Testis (tissue), 3 donors: ENCODE data around the gene FRAS1. TPM values are rescaled to one million over a fixed set of nuclear protein-coding genes. Genes with fewer than 3 reads are reported as not detected.

Experiments used
- DNase-seq: peaks from one replicate; pipeline ENCODE4 v3.0.0-alpha.2; 2019
- H3K27ac ChIP-seq, 2 donors: fragments of 200-600 bp; sonication (generic); one replicate each; pipeline ENCODE4 v1.5.1; 2019
- H3K27me3 ChIP-seq: fragments of 200-600 bp; sonication (generic); one replicate; pipeline ENCODE4 v1.5.1; 2019
- H3K36me3 ChIP-seq: fragments of 200-600 bp; sonication (generic); one replicate; pipeline ENCODE4 v1.5.1; 2017; ENCODE audit warnings: low read depth; ENCODE audit errors: missing control alignments
- H3K4me1 ChIP-seq: fragments of 200-600 bp; sonication (generic); one replicate; pipeline ENCODE4 v1.5.1; 2019
- H3K4me3 ChIP-seq, 2 donors: fragments of 200-600 bp; sonication (generic); one replicate each; pipeline ENCODE4 v1.5.1; 2017 to 2019
- H3K9me3 ChIP-seq: fragments of 200-600 bp; sonication (generic); one replicate; pipeline ENCODE4 v1.5.1; 2017
- CTCF ChIP-seq, 3 experiments: fragments of 450-650 bp in 2 of 3; fragments of 200-600 bp in 1 of 3; sonication (generic) in 1 of 3; IDR thresholded peaks; one replicate each; pipeline ENCODE4 v1.5.1; 2016 to 2019; ENCODE audit warnings: antibody characterized with exemption in 3 of 3, mild to moderate bottlenecking in 2 of 3, moderate library complexity in 1 of 3
- POLR2A ChIP-seq: fragments of 450-650 bp; IDR thresholded peaks from one replicate; pipeline ENCODE4 v1.6.1; 2017; ENCODE audit warnings: antibody characterized with exemption, mild to moderate bottlenecking, moderate library complexity
- WGBS, 2 donors: methylation state at CpG; one replicate each; pipeline ENCODE4 v1.1.5; 2018; 5-methylcytosine and 5-hydroxymethylcytosine counted together
- intact Hi-C: fragments of 100-400 bp; cut with DNase I; formaldehyde crosslinking; loops from one replicate; pipeline ENCODE4 v1.15.1; 2023; ENCODE audit warnings: low total_unique reads
- polyA plus RNA-seq: library from polyadenylated mRNA; stranded (reverse); fragments of 350-450 nt; fragmentation: Illumina TruSeq; extraction: RNeasy Lipid Tissue Mini Kit (QIAGEN cat#74804); gene quantifications from one replicate; pipeline ENCODE4 v1.2.3, GENCODE V29; 2014; ENCODE audit warnings: low read depth, low replicate concordance; ENCODE audit not compliant: insufficient read depth
- total RNA-seq, 2 donors: library from RNA; depleted of rRNA; stranded (reverse); fragments of >200 nt; gene quantifications; one replicate each; pipeline ENCODE4 v1.2.3, GENCODE V29; 2016

The FRAS1 gene
- total and polyA plus RNA-seq, 3 donors from 2014 or later = 2.2 to 3.7 (median 3.5) TPM

- TF ChIP-seq POLR2A = no peak
- Histone ChIP-seq H3K27ac (no peak overlapping the region), H3K27me3 (no peaks in the 10 kb centered on the region), H3K9me3 (no peaks in the 10 kb centered on the region), H3K4me3 (no peak overlapping the region), H3K36me3 (no peaks in the 10 kb centered on the region), H3K4me1 (no peaks in the 10 kb centered on the region)
- DNase-seq = no peak
- 53 to 63% methylated on average over 6 of the region's 6 CpGs for WGBS, 2 donors
- intact Hi-C loops = no loop called here
Observed at GRCh38 chr4:78155616-78156105, 98.5 kb downstream of the FRAS1 start.

DNA sequence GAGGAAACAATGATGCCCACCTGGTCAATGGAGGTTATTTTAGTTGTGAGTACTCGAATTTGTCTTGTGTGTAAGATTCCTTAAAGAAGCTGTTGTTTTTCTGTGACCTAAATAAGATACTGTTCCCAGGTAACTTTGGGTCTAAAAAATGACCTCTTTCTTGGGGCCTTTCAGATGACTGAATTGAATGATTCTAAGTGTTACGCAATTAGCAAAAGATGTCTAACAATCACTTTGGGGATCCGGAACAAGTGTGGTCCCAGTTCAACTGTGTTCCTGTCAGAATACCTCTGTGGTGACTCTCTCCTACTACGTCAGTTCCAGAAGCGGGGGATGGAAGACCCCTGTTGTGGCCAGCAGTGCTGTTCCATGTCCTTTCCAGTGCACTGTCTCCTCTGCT, 99.4 kb downstream of the FRAS1 start:
- WGBS, 2 donors = 89 to 95% methylated on average over 5 of the region's 5 CpGs
- DNase-seq = no peak
- intact Hi-C loops = no loop called here
- no peak overlapping the region for H3K4me3 ChIP-seq
- no peaks in the 10 kb centered on the region for H3K9me3 ChIP-seq
- H3K36me3 ChIP-seq = no peaks in the 10 kb centered on the region
- TF ChIP-seq POLR2A (no peak), CTCF (IDR thresholded peaks at IDR 0.05) (no peak)
- no peaks in the 10 kb centered on the region for H3K27me3 ChIP-seq
- no peaks in the 10 kb centered on the region for H3K4me1 ChIP-seq
- H3K27ac ChIP-seq = no peak overlapping the region

GRCh38 chr4:78162342-78162741, 105.2 kb downstream of the FRAS1 start:
- H3K4me3 ChIP-seq = no peak overlapping the region
- intact Hi-C loops = no loop called here
- no peak for DNase-seq
- H3K27me3 ChIP-seq = no peaks in the 10 kb centered on the region
- TF ChIP-seq CTCF (IDR thresholded peaks at IDR 0.05) (no peak), POLR2A (no peak)
- H3K27ac ChIP-seq = no peak overlapping the region
- H3K9me3 ChIP-seq = no peaks in the 10 kb centered on the region
- 56 to 58% methylated on average over 3 of the region's 3 CpGs for WGBS, 2 donors
- no peaks in the 10 kb centered on the region for H3K36me3 ChIP-seq
- no peaks in the 10 kb centered on the region for H3K4me1 ChIP-seq

GRCh38 chr4:78162821-78163220, 105.7 kb downstream of the FRAS1 start:
- Histone ChIP-seq H3K36me3 (no peaks in the 10 kb centered on the region), H3K4me3 (no peak overlapping the region), H3K27ac (no peak overlapping the region), H3K9me3 (no peaks in the 10 kb centered on the region), H3K4me1 (no peaks in the 10 kb centered on the region), H3K27me3 (no peaks in the 10 kb centered on the region)
- 71 to 75% methylated on average over 3 of the region's 3 CpGs for WGBS, 2 donors
- no peak for TF ChIP-seq POLR2A
- no peak for TF ChIP-seq CTCF (IDR thresholded peaks at IDR 0.05)
- no peak for DNase-seq
- intact Hi-C loops = no loop called here

DNA sequence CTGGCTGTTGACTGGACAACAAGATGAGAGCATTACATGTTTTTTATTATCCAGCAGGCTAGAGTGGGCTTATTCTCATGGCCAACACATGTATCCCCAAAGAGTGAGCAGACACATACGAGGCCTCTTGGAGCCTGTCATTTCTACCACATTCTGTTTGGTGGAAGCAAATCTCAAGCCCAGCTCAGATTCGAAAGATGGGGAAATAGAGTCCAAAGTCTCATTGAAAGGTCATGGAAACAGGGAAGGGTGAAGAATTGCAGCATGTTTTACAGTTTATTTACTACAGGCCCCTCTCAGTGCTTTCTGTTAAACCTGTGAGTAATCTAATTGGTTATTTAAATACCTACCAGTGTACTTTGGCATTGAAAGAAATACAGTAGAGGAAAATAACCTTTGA, 108.6 kb downstream of the FRAS1 start:
- 89 to 91% methylated on average over 2 of the region's 2 CpGs for WGBS, 2 donors
- no peaks in the 10 kb centered on the region for H3K4me1 ChIP-seq
- H3K27me3 ChIP-seq = no peaks in the 10 kb centered on the region
- TF ChIP-seq CTCF (IDR thresholded peaks at IDR 0.05) = no peak
- TF ChIP-seq POLR2A = no peak
- no peak for DNase-seq
- H3K36me3 ChIP-seq = no peaks in the 10 kb centered on the region
- intact Hi-C loops = no loop called here
- no peaks in the 10 kb centered on the region for H3K9me3 ChIP-seq
- H3K27ac ChIP-seq = no peak overlapping the region
- no peak overlapping the region for H3K4me3 ChIP-seq
